OCI-LY3 (cell line): Measurements from ENCODE around the gene HNRNPF.
"Not testable (repeated sequence)": the region's sequence is repeated elsewhere in the genome, so short reads cannot be mapped to it uniquely, and the experiment has no call there.

Source experiments
- H2AFZ ChIP-seq: fragments of 200-600, 300-600 bp; shearing (Covaris generic); 2 replicates; pipeline ENCODE4 v1.6.0; 2014; ENCODE audit warnings: antibody characterized with exemption, low read depth, low read length
- H3K27ac ChIP-seq: fragments of 200-600, 300-600 bp; sonication (generic); 2 replicates; pipeline ENCODE4 v1.5.1; 2014; ENCODE audit warnings: mild to moderate bottlenecking, low read length, moderate library complexity, mixed read lengths
- H3K27me3 ChIP-seq: fragments of 200-600, 300-600 bp; sonication (generic); 2 replicates; pipeline ENCODE4 v1.6.1; 2014; ENCODE audit warnings: low read depth, low read length, mixed read lengths
- H3K36me3 ChIP-seq: fragments of 200-600, 300-600 bp; sonication (generic); replicated peaks from 2 replicates; pipeline ENCODE3; 2014; ENCODE audit warnings: low read depth, low read length, mixed read lengths
- H3K4me1 ChIP-seq: fragments of 300-600, 200-600 bp; sonication (generic); 2 replicates; pipeline ENCODE4 v1.6.1; 2014; ENCODE audit warnings: low read length, mixed read lengths
- H3K4me2 ChIP-seq: fragments of 200-600, 300-600 bp; sonication (generic); 2 replicates; pipeline ENCODE4 v1.6.1; 2014; ENCODE audit warnings: low read length, mixed read lengths
- H3K4me3 ChIP-seq: fragments of 300-600, 200-600 bp; sonication (generic); 2 replicates; pipeline ENCODE4 v1.5.1; 2014; ENCODE audit warnings: antibody characterized with exemption, mild to moderate bottlenecking, low read length, moderate library complexity
- H3K79me2 ChIP-seq: fragments of 300-600, 200-600 bp; shearing (Covaris generic); 2 replicates; pipeline ENCODE4 v1.6.1; 2014; ENCODE audit warnings: mild to moderate bottlenecking, low read length, mixed read lengths
- H3K9ac ChIP-seq: fragments of 300-600, 200-600 bp; shearing (Covaris generic); 2 replicates; pipeline ENCODE4 v1.6.0; 2014; ENCODE audit warnings: mild to moderate bottlenecking, low read length, moderate library complexity
- H3K9me3 ChIP-seq: fragments of 200-600, 300-600 bp; shearing (Covaris generic); 2 replicates; pipeline ENCODE4 v1.6.1; 2014; ENCODE audit warnings: low read length, mixed read lengths; ENCODE audit not compliant: insufficient read depth
- H4K20me1 ChIP-seq: fragments of 200-600, 300-600 bp; sonication (generic); 2 replicates; pipeline ENCODE4 v1.6.1; 2016; ENCODE audit warnings: low read length, mixed read lengths; ENCODE audit not compliant: insufficient read depth
- CTCF ChIP-seq: fragments of 200-600, 300-600 bp; sonication (generic); IDR thresholded peaks from 2 replicates; pipeline ENCODE4 v1.5.1; 2014; ENCODE audit warnings: antibody characterized with exemption, low read length, low read depth
- EZH2phosphoT487 ChIP-seq: fragments of 200-600 bp; shearing (Covaris generic); IDR thresholded peaks from 2 replicates; pipeline ENCODE4 v1.6.1; 2018; ENCODE audit warnings: antibody characterized with exemption, mixed run types, low read depth

HNRNPF gene

GRCh38 chr10:43396061-43396927 lies 12.7 kb downstream of the HNRNPF start:
- Histone ChIP-seq H3K9me3 (no peaks in the 10 kb centered on the region), H3K27me3 (no peaks in the 10 kb centered on the region), H4K20me1 (peaks cover 57% of the 10 kb centered on the region), H3K27ac (peak overlapping the region; percentile 92), H3K4me3 (peak overlapping the region; percentile 96), H3K79me2 (peaks cover 99% of the 10 kb centered on the region), H3K36me3 (peaks cover 52% of the 10 kb centered on the region), H3K4me2 (peak overlapping the region; percentile 84), H3K4me1 (peaks cover 46% of the 10 kb centered on the region), H3K9ac (peak overlapping the region; percentile 99), H2AFZ (no peak overlapping the region)
- TF ChIP-seq EZH2phosphoT487 (no peak), CTCF (no peak)

GRCh38 chr10:43395571-43396060 lies 13.4 kb downstream of the HNRNPF start:
- H3K4me2 ChIP-seq: peak overlapping the region; percentile 84
- H4K20me1 ChIP-seq: peaks cover 57% of the 10 kb centered on the region
- H3K79me2 ChIP-seq: peaks cover 99% of the 10 kb centered on the region
- H3K27ac ChIP-seq: peak overlapping the region; percentile 92
- H3K9me3 ChIP-seq: no peaks in the 10 kb centered on the region
- peak overlapping the region; percentile 96 for H3K4me3 ChIP-seq
- no peaks in the 10 kb centered on the region for H3K27me3 ChIP-seq
- peak overlapping the region; percentile 99 for H3K9ac ChIP-seq
- H3K4me1 ChIP-seq: peaks cover 41% of the 10 kb centered on the region
- peaks cover 50% of the 10 kb centered on the region for H3K36me3 ChIP-seq
- no peak overlapping the region for H2AFZ ChIP-seq
- TF ChIP-seq EZH2phosphoT487: no peak
- no peak for TF ChIP-seq CTCF

GRCh38 chr10:43394868-43395267 lies 14.1 kb downstream of the HNRNPF start:
- peak overlapping the region; percentile 99 for H3K9ac ChIP-seq
- peaks cover 57% of the 10 kb centered on the region for H4K20me1 ChIP-seq
- peak overlapping the region; percentile 92 for H3K27ac ChIP-seq
- peaks cover 33% of the 10 kb centered on the region for H3K4me1 ChIP-seq
- H3K27me3 ChIP-seq: no peaks in the 10 kb centered on the region
- H3K9me3 ChIP-seq: no peaks in the 10 kb centered on the region
- peak overlapping the region; percentile 84 for H3K4me2 ChIP-seq
- H3K36me3 ChIP-seq: peaks cover 58% of the 10 kb centered on the region
- no peak for TF ChIP-seq EZH2phosphoT487
- TF ChIP-seq CTCF: no peak
- H3K4me3 ChIP-seq: peak overlapping the region; percentile 96
- no peak overlapping the region for H2AFZ ChIP-seq
- H3K79me2 ChIP-seq: peaks cover 99% of the 10 kb centered on the region

- H2AFZ ChIP-seq: no peak overlapping the region
- no peaks in the 10 kb centered on the region for H3K9me3 ChIP-seq
- no peak overlapping the region; the same call in 1 of the 2 replicates for H3K4me2 ChIP-seq
- H3K27ac ChIP-seq: peak overlapping the region; percentile 37
- TF ChIP-seq CTCF: no peak
- TF ChIP-seq EZH2phosphoT487: no peak
- no peaks in the 10 kb centered on the region for H3K27me3 ChIP-seq
- H3K4me3 ChIP-seq: no peak overlapping the region
- peaks cover 23% of the 10 kb centered on the region for H3K4me1 ChIP-seq
- peaks cover 56% of the 10 kb centered on the region for H4K20me1 ChIP-seq
- peaks cover 60% of the 10 kb centered on the region for H3K36me3 ChIP-seq
- H3K79me2 ChIP-seq: peaks cover 99% of the 10 kb centered on the region
- H3K9ac ChIP-seq: peak overlapping the region; percentile 99; the same call in 1 of the 2 replicates
Measured at GRCh38 chr10:43393606-43394360, 15.2 kb downstream of the HNRNPF start.

- not testable (repeated sequence) for H3K4me2 ChIP-seq
Measured at GRCh38 chr10:43393186-43393585, 15.8 kb downstream of the HNRNPF start.

More at GRCh38 chr10:43393186-43393585, 15.8 kb downstream of the HNRNPF start:
- H3K79me2 ChIP-seq: peaks cover 99% of the 10 kb centered on the region
- peaks cover 66% of the 10 kb centered on the region for H3K36me3 ChIP-seq
- H3K9me3 ChIP-seq, H3K27ac ChIP-seq, H3K4me3 ChIP-seq, H3K27me3 ChIP-seq, H2AFZ ChIP-seq, H3K9ac ChIP-seq: not testable (repeated sequence)
- peaks cover 22% of the 10 kb centered on the region for H3K4me1 ChIP-seq
- H4K20me1 ChIP-seq: peaks cover 59% of the 10 kb centered on the region
